Measurements from ENCODE around the gene FOXP1. TPM values are rescaled to one million over a fixed set of nuclear protein-coding genes. Genes with fewer than 3 reads are reported as not detected.

Gene FOXP1
- total and polyA plus RNA-seq, 2 experiments from 2014 or later, result 37.4 to 59.9 TPM

DNA sequence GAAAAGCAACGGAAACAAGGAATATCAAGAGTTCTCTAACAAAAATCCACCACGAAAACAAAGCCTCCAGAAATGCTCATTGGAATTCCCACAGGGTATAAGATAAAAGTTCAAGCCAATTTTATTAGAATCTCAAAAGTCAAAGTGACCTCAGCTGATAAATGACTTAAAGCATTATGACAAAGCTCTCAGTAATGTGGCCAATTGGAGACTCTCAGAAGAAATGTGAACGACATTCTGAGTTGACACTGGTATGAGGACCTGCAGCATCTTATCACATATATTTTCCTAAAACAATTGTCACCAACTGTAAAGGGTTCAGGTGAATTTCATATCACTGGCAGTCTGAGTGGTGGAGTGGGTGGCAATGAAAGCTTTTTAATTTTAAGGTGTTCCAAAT is 199.1 kb downstream of the FOXP1 start:
- H2AFZ ChIP-seq, result no peak overlapping the region
- DNase-seq, result no peak
- H4K20me1 ChIP-seq (ENCODE audit: insufficient read depth), result peaks cover 3% of the 10 kb centered on the region; the same call in 1 of the 2 replicates
- H3K4me1 ChIP-seq (ENCODE audit: insufficient read depth), result peaks cover 14% of the 10 kb centered on the region
- in situ Hi-C loops (cut with MboI), result no loop called here
- WGBS, 2 experiments (ENCODE audit: low coverage in 1 of 2, low lambda C conversion rate in 2 of 2, missing lambda C conversion rate in 2 of 2), result 79 to 82% methylated on average over 3 of the region's 3 CpGs
- no peak for TF ChIP-seq EZH2phosphoT487 (IDR thresholded peaks at IDR 0.05; ENCODE audit: insufficient read depth, low read depth)
- no peak for TF ChIP-seq EZH2 (IDR thresholded peaks at IDR 0.05; ENCODE audit: insufficient read depth, poor library complexity, severe bottlenecking)
- no peaks in the 10 kb centered on the region for H3F3A ChIP-seq (ENCODE audit: insufficient read depth)
- H3K9ac ChIP-seq, result no peak overlapping the region
- H3K4me3 ChIP-seq, result no peak overlapping the region
- H3K36me3 ChIP-seq (ENCODE audit: low read depth), result no peaks in the 10 kb centered on the region
- no peak overlapping the region for H3K4me2 ChIP-seq (ENCODE audit: unreplicated experiment)
- no peaks in the 10 kb centered on the region for H3K27me3 ChIP-seq (replicated peaks; ENCODE audit: insufficient read depth)
- H3K79me2 ChIP-seq (ENCODE audit: insufficient read depth), result peaks cover 32% of the 10 kb centered on the region
- no peak overlapping the region for H3K27ac ChIP-seq
- no peaks in the 10 kb centered on the region for H3K9me3 ChIP-seq (ENCODE audit: low read depth)
- H3K9me2 ChIP-seq (ENCODE audit: insufficient read depth), result no peaks in the 10 kb centered on the region

DNA sequence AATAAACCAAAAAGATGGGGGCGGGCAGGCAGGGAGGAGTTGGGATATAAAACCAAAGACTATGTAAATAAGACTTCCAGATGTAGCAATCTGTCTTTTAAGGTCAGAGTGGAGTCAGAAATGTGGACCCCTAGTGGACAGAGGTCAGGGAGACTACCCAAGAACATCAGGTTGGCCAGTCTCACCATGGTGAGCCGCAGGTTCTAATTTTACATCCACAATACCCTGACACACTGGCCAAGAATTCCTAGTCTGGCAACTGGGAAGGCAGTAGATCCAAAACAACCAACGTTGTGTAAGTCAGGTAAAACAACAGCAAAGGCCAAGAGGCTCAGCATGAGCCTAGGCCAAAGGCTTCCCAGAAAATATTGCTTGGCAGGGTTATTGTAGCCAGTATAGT is 203.4 kb downstream of the FOXP1 start:
- Histone ChIP-seq H3K9ac (no peak overlapping the region), H3F3A (ENCODE audit: insufficient read depth) (no peaks in the 10 kb centered on the region), H3K9me3 (ENCODE audit: low read depth) (no peaks in the 10 kb centered on the region), H4K20me1 (ENCODE audit: insufficient read depth) (peaks cover 3% of the 10 kb centered on the region; the same call in 1 of the 2 replicates), H3K27me3 (replicated peaks; ENCODE audit: insufficient read depth) (no peaks in the 10 kb centered on the region), H3K4me1 (ENCODE audit: insufficient read depth) (peaks cover 12% of the 10 kb centered on the region), H3K27ac (no peak overlapping the region), H3K9me2 (ENCODE audit: insufficient read depth) (no peaks in the 10 kb centered on the region), H3K4me3 (no peak overlapping the region), H2AFZ (no peak overlapping the region), H3K79me2 (ENCODE audit: insufficient read depth) (peaks cover 27% of the 10 kb centered on the region; the same call in 1 of the 2 replicates), H3K36me3 (ENCODE audit: low read depth) (no peaks in the 10 kb centered on the region), H3K4me2 (ENCODE audit: unreplicated experiment) (no peak overlapping the region)
- WGBS, 2 experiments (ENCODE audit: low coverage in 1 of 2, low lambda C conversion rate in 2 of 2, missing lambda C conversion rate in 2 of 2), result 91 to 98% methylated on average over 3 of the region's 3 CpGs
- TF ChIP-seq EZH2phosphoT487 (IDR thresholded peaks at IDR 0.05; ENCODE audit: insufficient read depth, low read depth) (no peak), EZH2 (IDR thresholded peaks at IDR 0.05; ENCODE audit: insufficient read depth, poor library complexity, severe bottlenecking) (no peak)
- in situ Hi-C loops (cut with MboI), result no loop called here
- no peak for DNase-seq

DNA sequence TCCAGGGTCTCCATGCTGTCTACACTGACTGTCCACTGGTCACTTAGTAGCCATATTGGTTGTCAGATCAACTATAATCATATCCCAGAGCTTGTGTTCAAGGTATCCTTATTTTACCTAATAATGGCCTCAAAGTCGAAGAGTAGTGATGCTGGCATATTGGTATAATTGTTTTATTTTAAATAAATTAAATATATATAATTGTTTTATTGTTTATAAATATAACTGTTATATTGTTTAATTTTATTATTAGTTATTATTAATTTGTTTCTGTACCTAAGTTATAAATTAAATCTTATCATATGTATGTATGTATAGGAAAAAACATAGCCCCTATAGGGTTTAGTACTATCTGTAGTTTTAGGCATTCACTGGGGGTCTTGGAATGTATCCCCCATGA is 205.0 kb downstream of the FOXP1 start:
- Histone ChIP-seq H3K27me3 (replicated peaks; ENCODE audit: insufficient read depth) (no peaks in the 10 kb centered on the region), H3K9me3 (ENCODE audit: low read depth) (no peaks in the 10 kb centered on the region), H3K9me2 (ENCODE audit: insufficient read depth) (0 out of 2 replicates have a peak, but pooled peaks cover 3% of the 10 kb centered on the region), H3K27ac (no peak overlapping the region), H3K4me1 (ENCODE audit: insufficient read depth) (no peaks in the 10 kb centered on the region), H3K36me3 (ENCODE audit: low read depth) (no peaks in the 10 kb centered on the region), H3K4me2 (ENCODE audit: unreplicated experiment) (no peak overlapping the region), H3K79me2 (ENCODE audit: insufficient read depth) (peaks cover 25% of the 10 kb centered on the region; the same call in 1 of the 2 replicates), H3K9ac (no peak overlapping the region), H3K4me3 (no peak overlapping the region), H4K20me1 (ENCODE audit: insufficient read depth) (peaks cover 3% of the 10 kb centered on the region; the same call in 1 of the 2 replicates), H2AFZ (no peak overlapping the region), H3F3A (ENCODE audit: insufficient read depth) (no peaks in the 10 kb centered on the region)
- TF ChIP-seq EZH2 (IDR thresholded peaks at IDR 0.05; ENCODE audit: insufficient read depth, poor library complexity, severe bottlenecking) (no peak), EZH2phosphoT487 (IDR thresholded peaks at IDR 0.05; ENCODE audit: insufficient read depth, low read depth) (no peak)
- in situ Hi-C loops (cut with MboI), result no loop called here
- no peak for DNase-seq
- WGBS, 2 experiments (ENCODE audit: low coverage in 1 of 2, low lambda C conversion rate in 2 of 2, missing lambda C conversion rate in 2 of 2), result 91 to 92% methylated on average over 1 of the region's 1 CpG

DNA sequence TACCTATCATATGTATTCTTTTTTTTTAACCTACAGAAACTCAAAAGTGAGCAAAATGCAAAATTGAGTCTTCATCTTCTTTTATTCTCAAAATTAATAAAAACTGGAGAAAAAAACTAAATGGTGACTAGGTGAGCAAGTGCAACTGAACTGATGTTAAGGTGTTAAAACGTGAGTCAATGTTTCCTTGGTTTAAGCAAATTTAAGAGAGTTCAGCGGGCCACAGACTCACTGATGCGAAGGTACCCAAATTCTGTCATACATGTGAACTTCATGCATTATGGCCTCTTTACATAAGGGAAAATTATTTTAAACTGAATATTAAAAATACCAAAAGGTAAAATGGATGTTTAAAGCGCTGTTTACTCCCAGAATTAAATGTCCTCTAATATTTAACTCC is 206.6 kb downstream of the FOXP1 start:
- 0 out of 2 replicates have a peak, but pooled peaks cover 3% of the 10 kb centered on the region for H3K9me2 ChIP-seq (ENCODE audit: insufficient read depth)
- H3K79me2 ChIP-seq (ENCODE audit: insufficient read depth), result peaks cover 11% of the 10 kb centered on the region; the same call in 1 of the 2 replicates
- no peak overlapping the region for H3K4me2 ChIP-seq (ENCODE audit: unreplicated experiment)
- no peak for DNase-seq
- no peaks in the 10 kb centered on the region for H3K36me3 ChIP-seq (ENCODE audit: low read depth)
- 94 to 96% methylated on average over 4 of the region's 4 CpGs for WGBS, 2 experiments (ENCODE audit: low coverage in 1 of 2, low lambda C conversion rate in 2 of 2, missing lambda C conversion rate in 2 of 2)
- H2AFZ ChIP-seq, result no peak overlapping the region
- no peak overlapping the region for H3K9ac ChIP-seq
- H3F3A ChIP-seq (ENCODE audit: insufficient read depth), result no peaks in the 10 kb centered on the region
- in situ Hi-C loops (cut with MboI), result no loop called here
- no peaks in the 10 kb centered on the region for H3K9me3 ChIP-seq (ENCODE audit: low read depth)
- H3K27me3 ChIP-seq (replicated peaks; ENCODE audit: insufficient read depth), result no peaks in the 10 kb centered on the region
- H3K4me1 ChIP-seq (ENCODE audit: insufficient read depth), result no peaks in the 10 kb centered on the region
- TF ChIP-seq EZH2phosphoT487 (IDR thresholded peaks at IDR 0.05; ENCODE audit: insufficient read depth, low read depth) (no peak), EZH2 (IDR thresholded peaks at IDR 0.05; ENCODE audit: insufficient read depth, poor library complexity, severe bottlenecking) (no peak)
- H3K27ac ChIP-seq, result no peak overlapping the region
- H4K20me1 ChIP-seq (ENCODE audit: insufficient read depth), result no peaks in the 10 kb centered on the region
- no peak overlapping the region for H3K4me3 ChIP-seq
